ENCODE data around the gene FAM219B. TPM values are rescaled to one million over a fixed set of nuclear protein-coding genes. Genes with fewer than 3 reads are reported as not detected.

FAM219B gene
- polyA plus RNA-seq, 1 experiment = 66.7 TPM

DNA sequence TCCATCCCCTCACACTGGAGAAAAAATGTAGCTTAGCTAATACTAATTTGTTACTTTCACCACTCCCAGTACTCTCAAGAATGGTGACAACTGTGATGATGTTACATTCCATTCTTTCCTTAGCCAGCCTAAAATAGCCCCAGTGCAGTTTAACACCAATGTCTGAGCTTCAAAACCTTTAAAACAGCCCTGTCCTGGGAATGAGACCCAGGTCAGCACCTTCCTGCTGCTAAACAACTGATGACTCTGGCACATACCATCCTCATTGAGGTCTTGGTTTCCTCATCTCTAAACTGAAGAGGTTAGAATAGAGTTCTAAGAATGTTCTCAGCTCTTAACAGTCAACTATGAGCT lies 37.3 kb downstream of the FAM219B start:
- POLR2A ChIA-PET = interaction anchor here (0.5 to 0.6 kb wide), 3 partner anchors 13 to 664 kb away, joined by 3 to 5 read pairs (median 3); partner anchors contain the start of gene MPI
- Histone ChIP-seq H3K27me3 (ENCODE audit: control insufficient read depth, insufficient read depth, low read length) (no peaks in the 10 kb centered on the region), H3K36me3 (ENCODE audit: control insufficient read depth, insufficient read depth, low read length) (peaks cover 2% of the 10 kb centered on the region; the same call in 1 of the 2 replicates), H3K4me3 (ENCODE audit: low read depth, low read length) (no peak overlapping the region)
- DNase-seq (ENCODE audit: low read depth) = no peak
- TF ChIP-seq, protein P1, sequence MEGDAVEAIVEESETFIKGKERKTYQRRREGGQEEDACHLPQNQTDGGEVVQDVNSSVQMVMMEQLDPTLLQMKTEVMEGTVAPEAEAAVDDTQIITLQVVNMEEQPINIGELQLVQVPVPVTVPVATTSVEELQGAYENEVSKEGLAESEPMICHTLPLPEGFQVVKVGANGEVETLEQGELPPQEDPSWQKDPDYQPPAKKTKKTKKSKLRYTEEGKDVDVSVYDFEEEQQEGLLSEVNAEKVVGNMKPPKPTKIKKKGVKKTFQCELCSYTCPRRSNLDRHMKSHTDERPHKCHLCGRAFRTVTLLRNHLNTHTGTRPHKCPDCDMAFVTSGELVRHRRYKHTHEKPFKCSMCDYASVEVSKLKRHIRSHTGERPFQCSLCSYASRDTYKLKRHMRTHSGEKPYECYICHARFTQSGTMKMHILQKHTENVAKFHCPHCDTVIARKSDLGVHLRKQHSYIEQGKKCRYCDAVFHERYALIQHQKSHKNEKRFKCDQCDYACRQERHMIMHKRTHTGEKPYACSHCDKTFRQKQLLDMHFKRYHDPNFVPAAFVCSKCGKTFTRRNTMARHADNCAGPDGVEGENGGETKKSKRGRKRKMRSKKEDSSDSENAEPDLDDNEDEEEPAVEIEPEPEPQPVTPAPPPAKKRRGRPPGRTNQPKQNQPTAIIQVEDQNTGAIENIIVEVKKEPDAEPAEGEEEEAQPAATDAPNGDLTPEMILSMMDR (IDR thresholded peaks at IDR 0.05; ENCODE audit: insufficient read depth, low read depth, low read length) = no peak
- CTCF ChIA-PET = interaction anchor here (0.7 to 3.5 kb wide), 5 partner anchors 10 to 98 kb away, joined by 3 to 10 read pairs (median 5); no protein-coding TSS in a partner anchor

DNA sequence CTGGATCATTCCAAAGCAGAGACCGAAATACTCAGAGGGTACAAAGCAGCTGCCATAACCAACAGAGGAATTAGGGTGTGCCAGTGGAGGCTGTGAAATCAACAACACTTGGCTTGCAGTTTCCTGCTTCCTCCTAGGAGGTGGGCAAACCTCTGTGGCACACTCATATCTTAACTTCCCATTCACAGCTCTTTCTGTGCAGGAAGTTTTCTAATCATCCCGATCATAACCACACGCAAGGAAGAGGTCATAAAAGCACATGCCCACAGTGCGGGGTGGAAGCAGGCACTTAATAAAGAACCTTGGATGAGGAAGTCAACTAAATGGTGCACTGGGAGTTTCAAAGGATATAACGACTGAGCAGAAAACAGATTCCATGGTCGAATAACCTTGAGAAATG lies 38.6 kb downstream of the FAM219B start:
- CTCF ChIA-PET = interaction anchor here (1.0 to 3.5 kb wide), 3 partner anchors 9 to 32 kb away, joined by 3 to 10 read pairs (median 3); no protein-coding TSS in a partner anchor
- H3K27me3 ChIP-seq (ENCODE audit: control insufficient read depth, insufficient read depth, low read length) = no peaks in the 10 kb centered on the region
- no peak overlapping the region for H3K4me3 ChIP-seq (ENCODE audit: low read depth, low read length)
- TF ChIP-seq, protein P1 (IDR thresholded peaks at IDR 0.05; ENCODE audit: insufficient read depth, low read depth, low read length) = no peak
- POLR2A ChIA-PET = no interaction called here
- peaks cover 3% of the 10 kb centered on the region; the same call in 1 of the 2 replicates for H3K36me3 ChIP-seq (ENCODE audit: control insufficient read depth, insufficient read depth, low read length)
- DNase-seq (ENCODE audit: low read depth) = no peak

DNA sequence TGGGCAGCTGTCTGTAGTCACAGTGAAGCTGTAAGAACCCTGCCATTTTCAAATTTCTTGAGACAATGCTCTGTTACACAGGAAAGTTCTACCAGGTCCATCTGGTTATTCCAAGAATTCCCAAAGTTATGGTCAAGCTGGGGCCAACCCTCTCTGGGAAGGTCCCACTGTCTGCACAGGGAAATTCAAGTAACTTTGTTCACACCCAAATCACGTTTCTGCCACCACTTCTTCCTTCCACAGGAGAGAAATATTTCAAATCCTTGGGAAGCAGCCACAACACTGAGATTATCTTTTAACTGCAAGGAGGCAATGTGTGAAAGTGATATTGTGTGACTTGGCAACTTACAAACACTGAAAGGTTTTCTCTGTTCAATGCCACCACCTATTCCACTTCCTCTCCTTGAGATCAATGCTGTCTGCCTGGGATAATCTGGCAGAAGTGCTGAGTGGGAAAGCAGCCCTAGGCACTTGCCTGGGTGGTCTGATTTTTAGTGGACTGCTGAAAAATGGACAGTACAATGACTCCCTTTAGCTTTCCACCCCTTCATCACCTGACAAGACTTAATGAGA lies 39.1 kb downstream of the FAM219B start:
- CTCF ChIA-PET = interaction anchor here (1.0 to 3.5 kb wide), 3 partner anchors 9 to 32 kb away, joined by 3 to 10 read pairs (median 3); no protein-coding TSS in a partner anchor
- TF ChIP-seq, protein P1 (IDR thresholded peaks at IDR 0.05; ENCODE audit: insufficient read depth, low read depth, low read length) = no peak

DNA sequence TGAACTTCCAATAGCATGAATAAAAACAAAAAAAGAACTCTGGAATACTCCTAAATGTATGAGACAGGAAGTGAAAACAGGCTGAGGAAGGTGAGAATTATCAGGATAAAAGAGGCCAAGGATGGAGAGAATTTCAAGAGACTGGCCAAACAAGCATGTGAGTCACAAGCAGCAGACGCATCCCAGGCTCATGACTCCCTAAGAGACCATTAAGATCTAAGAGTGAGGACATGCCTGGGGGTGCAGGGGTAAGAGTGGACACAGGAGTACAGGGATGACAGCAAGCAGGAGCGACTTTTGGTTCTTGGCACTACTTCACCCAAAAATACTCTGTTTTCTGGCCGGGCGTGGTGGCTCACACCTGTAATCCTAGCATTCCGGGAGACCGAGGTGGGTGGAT lies 40.6 kb downstream of the FAM219B start:
- POLR2A ChIA-PET = no interaction called here
- TF ChIP-seq, protein P1 (IDR thresholded peaks at IDR 0.05; ENCODE audit: insufficient read depth, low read depth, low read length) = no peak
- H3K36me3 ChIP-seq (ENCODE audit: control insufficient read depth, insufficient read depth, low read length) = peaks cover 3% of the 10 kb centered on the region; the same call in 1 of the 2 replicates
- CTCF ChIA-PET = no interaction called here
- no peaks in the 10 kb centered on the region for H3K27me3 ChIP-seq (ENCODE audit: control insufficient read depth, insufficient read depth, low read length)
- H3K4me3 ChIP-seq (ENCODE audit: low read depth, low read length) = no peak overlapping the region
- DNase-seq (ENCODE audit: low read depth) = no peak

More for the DNA sequence above, 39.1 kb downstream of the FAM219B start:
- no peaks in the 10 kb centered on the region for H3K27me3 ChIP-seq (ENCODE audit: control insufficient read depth, insufficient read depth, low read length)
- no peak overlapping the region for H3K4me3 ChIP-seq (ENCODE audit: low read depth, low read length)
- peaks cover 3% of the 10 kb centered on the region; the same call in 1 of the 2 replicates for H3K36me3 ChIP-seq (ENCODE audit: control insufficient read depth, insufficient read depth, low read length)
- POLR2A ChIA-PET = no interaction called here
- DNase-seq (ENCODE audit: low read depth) = no peak

DNA sequence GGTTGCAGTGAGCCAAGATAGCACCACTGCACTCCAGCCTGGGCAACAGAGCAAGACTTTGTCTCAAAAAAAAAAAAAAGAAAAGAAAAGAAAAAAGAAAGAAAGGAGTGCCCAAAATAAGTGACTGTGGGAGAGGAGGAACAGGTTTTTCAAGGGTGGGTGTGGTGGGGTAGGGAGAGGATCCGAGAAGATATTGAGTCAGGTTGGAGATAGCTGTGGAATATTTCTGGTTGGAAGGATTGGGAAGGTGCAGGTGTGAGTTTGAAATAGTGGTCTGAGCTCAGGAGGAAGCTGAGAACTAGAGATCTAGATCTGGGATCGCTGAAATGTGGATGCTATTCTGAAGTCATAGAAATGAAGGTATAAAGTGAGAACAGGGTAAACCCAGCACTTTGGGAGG lies 41.3 kb downstream of the FAM219B start:
- CTCF ChIA-PET = no interaction called here
- TF ChIP-seq, protein P1 (IDR thresholded peaks at IDR 0.05; ENCODE audit: insufficient read depth, low read depth, low read length) = no peak
- POLR2A ChIA-PET = no interaction called here

More for the DNA sequence above, 41.3 kb downstream of the FAM219B start:
- Histone ChIP-seq H3K27me3 (ENCODE audit: control insufficient read depth, insufficient read depth, low read length) (no peaks in the 10 kb centered on the region), H3K36me3 (ENCODE audit: control insufficient read depth, insufficient read depth, low read length) (peaks cover 3% of the 10 kb centered on the region; the same call in 1 of the 2 replicates), H3K4me3 (ENCODE audit: low read depth, low read length) (no peak overlapping the region)
- no peak for DNase-seq (ENCODE audit: low read depth)
